ENCODE data around the gene AMPD2.

The AMPD2 gene

GRCh38 chr1:109598655-109599054 is 21.0 kb upstream of the AMPD2 start:
- peak; percentile 14 for TF ChIP-seq CTCF (IDR thresholded peaks at IDR 0.05; ENCODE audit: low read depth, low read length, missing control alignments)
- H3K4me3 ChIP-seq (replicated peaks; ENCODE audit: low read depth, low read length), result no peak overlapping the region
- no peak for DNase-seq (ENCODE audit: extremely low read depth, low read depth)

GRCh38 chr1:109603229-109603628 is 16.4 kb upstream of the AMPD2 start:
- TF ChIP-seq CTCF (IDR thresholded peaks at IDR 0.05; ENCODE audit: low read depth, low read length, missing control alignments), result no peak
- no peak overlapping the region for H3K4me3 ChIP-seq (replicated peaks; ENCODE audit: low read depth, low read length)
- no peak for DNase-seq (ENCODE audit: extremely low read depth, low read depth)

- no peak for TF ChIP-seq CTCF (IDR thresholded peaks at IDR 0.05; ENCODE audit: low read depth, low read length, missing control alignments)
- H3K4me3 ChIP-seq (replicated peaks; ENCODE audit: low read depth, low read length), result no peak overlapping the region
- no peak for DNase-seq (ENCODE audit: extremely low read depth, low read depth)
Measured at GRCh38 chr1:109605381-109605780, 14.3 kb upstream of the AMPD2 start.

- no peak overlapping the region for H3K4me3 ChIP-seq (replicated peaks; ENCODE audit: low read depth, low read length)
- no peak for TF ChIP-seq CTCF (IDR thresholded peaks at IDR 0.05; ENCODE audit: low read depth, low read length, missing control alignments)
- no peak for DNase-seq (ENCODE audit: extremely low read depth, low read depth)
Measured at GRCh38 chr1:109609881-109610280, 9.8 kb upstream of the AMPD2 start.

- no peak for DNase-seq (ENCODE audit: extremely low read depth, low read depth)
- no peak for TF ChIP-seq CTCF (IDR thresholded peaks at IDR 0.05; ENCODE audit: low read depth, low read length, missing control alignments)
- no peak overlapping the region for H3K4me3 ChIP-seq (replicated peaks; ENCODE audit: low read depth, low read length)
Measured at GRCh38 chr1:109610609-109611307, 8.9 kb upstream of the AMPD2 start.

GRCh38 chr1:109611308-109611990 is 8.2 kb upstream of the AMPD2 start:
- no peak for DNase-seq (ENCODE audit: extremely low read depth, low read depth)
- TF ChIP-seq CTCF (IDR thresholded peaks at IDR 0.05; ENCODE audit: low read depth, low read length, missing control alignments), result no peak
- no peak overlapping the region for H3K4me3 ChIP-seq (replicated peaks; ENCODE audit: low read depth, low read length)
